ENCODE measurements around the gene CRIM1. TPM values are rescaled to one million over a fixed set of nuclear protein-coding genes. Genes with fewer than 3 reads are reported as not detected.

The CRIM1 gene
- total RNA-seq, 1 donor from 2014 or later: 158 TPM

GRCh38 chr2:36366491-36367120 lies 11.0 kb downstream of the CRIM1 start:
- no peak overlapping the region for H3K4me3 ChIP-seq
- intact Hi-C loops (cut with DNase I): no loop called here
- no peaks in the 10 kb centered on the region for H3K36me3 ChIP-seq
- H3K27me3 ChIP-seq: no peaks in the 10 kb centered on the region
- H3K9me3 ChIP-seq: no peaks in the 10 kb centered on the region
- no peak for DNase-seq
- H3K4me1 ChIP-seq: peaks cover 64% of the 10 kb centered on the region
- no peak for ATAC-seq
- TF ChIP-seq, protein P1, sequence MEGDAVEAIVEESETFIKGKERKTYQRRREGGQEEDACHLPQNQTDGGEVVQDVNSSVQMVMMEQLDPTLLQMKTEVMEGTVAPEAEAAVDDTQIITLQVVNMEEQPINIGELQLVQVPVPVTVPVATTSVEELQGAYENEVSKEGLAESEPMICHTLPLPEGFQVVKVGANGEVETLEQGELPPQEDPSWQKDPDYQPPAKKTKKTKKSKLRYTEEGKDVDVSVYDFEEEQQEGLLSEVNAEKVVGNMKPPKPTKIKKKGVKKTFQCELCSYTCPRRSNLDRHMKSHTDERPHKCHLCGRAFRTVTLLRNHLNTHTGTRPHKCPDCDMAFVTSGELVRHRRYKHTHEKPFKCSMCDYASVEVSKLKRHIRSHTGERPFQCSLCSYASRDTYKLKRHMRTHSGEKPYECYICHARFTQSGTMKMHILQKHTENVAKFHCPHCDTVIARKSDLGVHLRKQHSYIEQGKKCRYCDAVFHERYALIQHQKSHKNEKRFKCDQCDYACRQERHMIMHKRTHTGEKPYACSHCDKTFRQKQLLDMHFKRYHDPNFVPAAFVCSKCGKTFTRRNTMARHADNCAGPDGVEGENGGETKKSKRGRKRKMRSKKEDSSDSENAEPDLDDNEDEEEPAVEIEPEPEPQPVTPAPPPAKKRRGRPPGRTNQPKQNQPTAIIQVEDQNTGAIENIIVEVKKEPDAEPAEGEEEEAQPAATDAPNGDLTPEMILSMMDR (IDR thresholded peaks at IDR 0.05): no peak
- H3K27ac ChIP-seq: no peak overlapping the region

GRCh38 chr2:36367486-36367885 lies 11.9 kb downstream of the CRIM1 start:
- DNase-seq (no peak), ATAC-seq (no peak)
- Histone ChIP-seq H3K4me3 (no peak overlapping the region), H3K27ac (no peak overlapping the region), H3K27me3 (no peaks in the 10 kb centered on the region), H3K9me3 (no peaks in the 10 kb centered on the region), H3K36me3 (no peaks in the 10 kb centered on the region), H3K4me1 (peaks cover 64% of the 10 kb centered on the region)
- TF ChIP-seq, protein P1 (IDR thresholded peaks at IDR 0.05): no peak
- intact Hi-C loops (cut with DNase I): no loop called here

DNA sequence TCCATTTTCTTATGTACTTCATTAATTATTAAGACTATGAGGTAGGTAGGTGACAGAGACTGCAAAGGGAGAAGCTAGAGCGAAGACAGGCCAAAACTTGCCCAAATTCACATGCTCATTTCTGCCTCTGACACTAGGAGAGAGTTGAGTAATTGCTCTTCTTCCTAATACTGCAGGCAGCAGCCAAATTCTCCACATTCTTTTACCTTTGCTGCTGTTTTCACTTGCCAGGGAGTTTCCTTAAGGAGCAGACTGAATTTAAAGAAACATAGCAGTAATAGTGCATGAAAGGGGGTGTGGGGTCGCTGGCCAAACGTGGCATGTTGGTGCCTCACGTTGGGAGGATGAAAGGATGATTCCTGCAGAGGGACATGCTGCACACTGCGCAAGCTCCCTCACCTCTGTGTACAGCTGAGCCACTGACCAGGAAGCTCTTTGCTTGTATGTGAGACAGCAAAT lies 12.3 kb downstream of the CRIM1 start:
- no peaks in the 10 kb centered on the region for H3K9me3 ChIP-seq
- ATAC-seq: peak; percentile 61
- no peak overlapping the region for H3K4me3 ChIP-seq
- H3K36me3 ChIP-seq: no peaks in the 10 kb centered on the region
- TF ChIP-seq, protein P1 (IDR thresholded peaks at IDR 0.05): no peak
- peaks cover 68% of the 10 kb centered on the region for H3K4me1 ChIP-seq
- intact Hi-C loops (cut with DNase I): no loop called here
- DNase-seq: no peak
- peak overlapping the region; percentile 55 for H3K27ac ChIP-seq
- H3K27me3 ChIP-seq: no peaks in the 10 kb centered on the region

- peak overlapping the region; percentile 55 for H3K27ac ChIP-seq
Measured at GRCh38 chr2:36368438-36368837, 12.9 kb downstream of the CRIM1 start.

DNA sequence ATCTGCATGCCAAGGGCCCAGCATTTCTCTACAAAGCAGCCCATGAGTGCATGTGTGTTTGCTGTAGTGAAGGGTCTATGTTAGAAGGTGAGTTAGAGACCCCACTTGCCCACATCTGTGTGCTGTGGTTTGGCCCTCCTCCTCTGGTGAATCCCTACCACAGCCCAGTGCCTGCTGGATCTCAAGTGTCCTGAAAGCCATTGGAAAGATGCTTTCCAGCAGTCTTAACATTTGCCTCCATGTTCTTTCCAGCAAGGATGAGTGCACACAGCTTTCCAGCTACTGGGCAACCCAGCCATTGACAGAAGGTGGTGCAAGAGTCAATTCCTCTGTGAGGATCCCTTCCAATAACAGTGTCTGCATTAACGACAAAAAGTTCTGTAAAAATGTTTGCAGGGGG lies 13.6 kb downstream of the CRIM1 start:
- Histone ChIP-seq H3K36me3 (no peaks in the 10 kb centered on the region), H3K4me3 (no peak overlapping the region), H3K27me3 (no peaks in the 10 kb centered on the region), H3K9me3 (no peaks in the 10 kb centered on the region), H3K4me1 (peaks cover 76% of the 10 kb centered on the region), H3K27ac (peak overlapping the region; percentile 55)
- no peak for DNase-seq
- intact Hi-C loops (cut with DNase I): no loop called here
- TF ChIP-seq, protein P1 (IDR thresholded peaks at IDR 0.05): no peak
- no peak for ATAC-seq

More at GRCh38 chr2:36368438-36368837, 12.9 kb downstream of the CRIM1 start:
- DNase-seq (no peak), ATAC-seq (no peak)
- H3K27me3 ChIP-seq: no peaks in the 10 kb centered on the region
- peaks cover 73% of the 10 kb centered on the region for H3K4me1 ChIP-seq
- H3K36me3 ChIP-seq: no peaks in the 10 kb centered on the region
- TF ChIP-seq, protein P1 (IDR thresholded peaks at IDR 0.05): no peak
- no peak overlapping the region for H3K4me3 ChIP-seq
- no peaks in the 10 kb centered on the region for H3K9me3 ChIP-seq
- intact Hi-C loops (cut with DNase I): no loop called here
